ENCODE results near the gene OPCML. TPM values are rescaled to one million over a fixed set of nuclear protein-coding genes. Genes with fewer than 3 reads are reported as not detected.

OPCML gene
- total RNA-seq, 1 donor from 2014 or later = 1.2 TPM

GRCh38 chr11:133515107-133515506 lies 17.2 kb downstream of the OPCML start:
- TF ChIP-seq CTCF (conservative IDR thresholded peaks at IDR 0.05) = no peak
- no peak overlapping the region for H3K27ac Mint-ChIP-seq (ENCODE audit: unreplicated experiment)
- H3K36me3 Mint-ChIP-seq (ENCODE audit: low read depth) = no peaks in the 10 kb centered on the region
- peaks cover 7% of the 10 kb centered on the region for H3K9me3 Mint-ChIP-seq
- DNase-seq (ENCODE audit: low read depth, low spot score) = no peak
- H3K4me1 Mint-ChIP-seq = peaks cover 59% of the 10 kb centered on the region
- H3K27me3 Mint-ChIP-seq (ENCODE audit: low read depth) = no peaks in the 10 kb centered on the region
- H3K4me3 Mint-ChIP-seq = peak overlapping the region; percentile 4

- DNase-seq (ENCODE audit: low read depth, low spot score) = no peak
- H3K9me3 Mint-ChIP-seq = peaks cover 4% of the 10 kb centered on the region
- no peaks in the 10 kb centered on the region for H3K36me3 Mint-ChIP-seq (ENCODE audit: low read depth)
- H3K4me3 Mint-ChIP-seq = no peak overlapping the region
- no peak for TF ChIP-seq CTCF (conservative IDR thresholded peaks at IDR 0.05)
- peaks cover 74% of the 10 kb centered on the region for H3K4me1 Mint-ChIP-seq
- no peak overlapping the region for H3K27ac Mint-ChIP-seq (ENCODE audit: unreplicated experiment)
- no peaks in the 10 kb centered on the region for H3K27me3 Mint-ChIP-seq (ENCODE audit: low read depth)
Measured at GRCh38 chr11:133509924-133510697, 22.2 kb downstream of the OPCML start.

- Mint-ChIP-seq H3K27me3 (ENCODE audit: low read depth) (no peaks in the 10 kb centered on the region), H3K9me3 (peaks cover 4% of the 10 kb centered on the region), H3K27ac (ENCODE audit: unreplicated experiment) (no peak overlapping the region), H3K4me1 (peaks cover 77% of the 10 kb centered on the region), H3K4me3 (peak overlapping the region; percentile 50), H3K36me3 (ENCODE audit: low read depth) (no peaks in the 10 kb centered on the region)
- no peak for DNase-seq (ENCODE audit: low read depth, low spot score)
- no peak for TF ChIP-seq CTCF (conservative IDR thresholded peaks at IDR 0.05)
Measured at GRCh38 chr11:133508468-133508867, 23.8 kb downstream of the OPCML start.

GRCh38 chr11:133507185-133507584 lies 25.1 kb downstream of the OPCML start:
- peaks cover 84% of the 10 kb centered on the region for H3K4me1 Mint-ChIP-seq
- peaks cover 4% of the 10 kb centered on the region for H3K9me3 Mint-ChIP-seq

GRCh38 chr11:133506551-133507094 lies 25.7 kb downstream of the OPCML start:
- Mint-ChIP-seq H3K4me1 (peaks cover 84% of the 10 kb centered on the region), H3K9me3 (peaks cover 3% of the 10 kb centered on the region), H3K27ac (ENCODE audit: unreplicated experiment) (peak overlapping the region; percentile 46), H3K27me3 (ENCODE audit: low read depth) (no peaks in the 10 kb centered on the region), H3K36me3 (ENCODE audit: low read depth) (no peaks in the 10 kb centered on the region), H3K4me3 (no peak overlapping the region)
- no peak for DNase-seq (ENCODE audit: low read depth, low spot score)
- TF ChIP-seq CTCF (conservative IDR thresholded peaks at IDR 0.05) = no peak

More at GRCh38 chr11:133507185-133507584, 25.1 kb downstream of the OPCML start:
- Mint-ChIP-seq H3K36me3 (ENCODE audit: low read depth) (no peaks in the 10 kb centered on the region), H3K27me3 (ENCODE audit: low read depth) (no peaks in the 10 kb centered on the region), H3K4me3 (no peak overlapping the region), H3K27ac (ENCODE audit: unreplicated experiment) (peak overlapping the region; percentile 46)
- DNase-seq (ENCODE audit: low read depth, low spot score) = no peak
- TF ChIP-seq CTCF (conservative IDR thresholded peaks at IDR 0.05) = no peak

All from neural crest cell (in vitro differentiated cells).